Thymus (tissue), 11 donors: ENCODE data around the gene WWP2. TPM values are rescaled to one million over a fixed set of nuclear protein-coding genes. Genes with fewer than 3 reads are reported as not detected.

Experiments used
- DNase-seq, 9 donors: peaks; one replicate each; pipeline ENCODE4 v3.0.0-alpha.2; 2013; ENCODE audit warnings: low spot score in 9 of 9, low read depth in 6 of 9, missing footprints in 1 of 9
- H3K27ac ChIP-seq, 2 donors: one replicate each; pipeline ENCODE4 v1.5.1; 2013; ENCODE audit warnings: control low read depth in 1 of 2, low read depth in 1 of 2, low read length in 1 of 2, mild to moderate bottlenecking in 1 of 2, moderate library complexity in 1 of 2
- H3K27me3 ChIP-seq, 2 donors: one replicate each; pipeline ENCODE4 v1.5.1; 2013; ENCODE audit warnings: low read length in 1 of 2; ENCODE audit not compliant: control insufficient read depth in 2 of 2, insufficient read depth in 1 of 2
- H3K36me3 ChIP-seq, 2 donors: one replicate each; pipeline ENCODE4 v1.5.1; 2013; ENCODE audit warnings: low read length in 1 of 2, mild to moderate bottlenecking in 1 of 2, moderate library complexity in 1 of 2; ENCODE audit not compliant: control insufficient read depth in 2 of 2, insufficient read depth in 2 of 2
- H3K4me1 ChIP-seq, 2 donors: one replicate each; pipeline ENCODE4 v1.5.1; 2013; ENCODE audit warnings: low read length in 2 of 2; ENCODE audit not compliant: control insufficient read depth in 2 of 2, insufficient read depth in 2 of 2
- H3K4me3 ChIP-seq, 2 donors: one replicate each; pipeline ENCODE4 v1.5.1; 2013; ENCODE audit warnings: low read length in 2 of 2, control low read depth in 1 of 2, mild to moderate bottlenecking in 1 of 2
- H3K9me3 ChIP-seq, 2 donors: one replicate each; pipeline ENCODE4 v1.5.1; 2013; ENCODE audit warnings: low read length in 1 of 2, mild to moderate bottlenecking in 1 of 2; ENCODE audit not compliant: control insufficient read depth in 2 of 2, insufficient read depth in 1 of 2
- WGBS: extraction: QIAGEN DNeasy Blood & Tissue Kit; methylation state at CpG from one replicate; pipeline ENCODE4 v1.1.7; 2013; 5-methylcytosine and 5-hydroxymethylcytosine counted together
- polyA plus RNA-seq: library from polyadenylated mRNA; stranded (reverse); fragments of 200-250 nt; gene quantifications from one replicate; pipeline ENCODE4 v1.2.3, GENCODE V29; 2013
- total RNA-seq: library from RNA; stranded (reverse); fragments of 120-200 nt; gene quantifications from one replicate; pipeline ENCODE4 v1.2.4, GENCODE V29; 2013
- donor health status: healthy.

WWP2 gene
- total and polyA plus RNA-seq, 2 donors, result 13.5 to 21.1 TPM

DNA sequence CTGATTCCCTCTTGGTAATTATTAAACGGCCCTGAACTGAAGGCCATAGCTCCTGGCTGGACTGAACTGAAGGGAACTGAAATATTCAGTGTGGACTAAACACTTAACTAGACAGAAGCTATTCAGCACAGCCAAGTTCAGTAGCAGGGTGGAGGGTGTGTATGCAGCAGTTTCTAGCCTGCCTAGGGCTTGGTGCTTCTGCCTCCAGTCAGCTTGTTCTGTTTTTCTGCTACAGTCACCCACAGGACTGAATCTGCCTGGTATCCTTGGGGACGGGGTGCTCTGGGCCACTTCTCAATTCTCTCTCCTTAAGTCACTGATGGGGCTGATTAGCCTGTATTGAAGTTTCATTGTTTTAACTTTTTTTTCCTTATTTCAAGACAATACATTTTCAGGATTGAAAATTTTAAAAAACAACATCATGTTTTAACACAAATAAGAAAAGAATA is 77.1 kb downstream of the WWP2 start:
- Histone ChIP-seq H3K9me3 (no peaks in the 10 kb centered on the region), H3K27me3 (no peaks in the 10 kb centered on the region), H3K4me1 (no peaks in the 10 kb centered on the region), H3K4me3 (no peak overlapping the region), H3K27ac (no peak overlapping the region), H3K36me3 (peaks cover 12 to 32% of the 10 kb centered on the region in 2 donors)
- DNase-seq, result no peak
- 49% methylated on average over 2 of the region's 2 CpGs for WGBS

DNA sequence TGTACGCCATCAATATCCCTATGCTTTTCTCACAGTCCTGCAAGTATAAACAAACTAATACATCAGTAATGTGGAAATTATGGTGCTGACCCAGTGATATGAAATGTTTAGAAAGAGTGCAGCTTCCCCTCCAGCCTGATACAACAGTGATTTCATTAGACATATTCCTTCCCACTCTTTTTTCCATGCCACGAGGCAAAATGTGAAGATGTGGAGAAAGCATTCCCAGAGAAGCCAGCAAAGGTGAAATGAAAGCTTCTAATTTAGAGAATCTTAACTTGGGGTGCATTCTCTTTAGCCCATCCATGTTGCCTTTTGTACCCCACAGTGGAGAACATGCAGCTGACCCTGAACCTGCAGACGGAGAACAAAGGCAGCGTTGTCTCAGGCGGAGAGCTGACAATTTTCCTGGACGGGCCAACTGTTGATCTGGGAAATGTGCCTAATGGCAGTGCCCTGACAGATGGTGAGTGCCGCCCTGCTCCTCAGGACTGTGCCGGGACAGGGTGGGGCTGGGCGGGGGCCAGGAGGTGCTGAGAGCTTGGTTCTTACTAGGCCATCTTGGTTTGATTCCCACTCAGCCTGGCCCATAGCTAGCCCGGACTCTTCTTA is 77.8 kb downstream of the WWP2 start:
- 98% methylated on average over 10 of the region's 10 CpGs for WGBS
- no peak for DNase-seq
- Histone ChIP-seq H3K9me3 (no peaks in the 10 kb centered on the region), H3K36me3 (peaks cover 14 to 29% of the 10 kb centered on the region in 2 donors), H3K4me1 (no peaks in the 10 kb centered on the region), H3K27ac (no peak overlapping the region), H3K27me3 (no peaks in the 10 kb centered on the region), H3K4me3 (no peak overlapping the region)

DNA sequence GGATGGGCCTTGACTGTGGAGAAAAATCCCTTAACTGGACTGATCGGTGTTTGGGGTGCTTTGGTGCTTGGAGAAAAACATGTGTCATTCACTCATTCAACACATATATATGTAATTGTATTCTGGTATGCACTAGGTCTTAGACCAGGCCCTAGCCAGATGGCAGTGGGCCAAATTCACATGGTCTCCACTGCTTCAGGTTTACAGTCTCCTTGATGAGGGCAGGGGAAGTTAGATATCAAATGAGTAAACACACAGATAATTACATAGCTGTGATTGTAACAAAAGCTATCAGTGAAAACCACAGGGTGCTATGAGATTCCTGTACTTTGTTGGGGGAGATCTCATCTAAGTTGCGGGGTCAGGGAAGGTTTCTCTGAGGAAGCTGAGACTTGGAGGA is 78.8 kb downstream of the WWP2 start:
- Histone ChIP-seq H3K27ac (no peak overlapping the region), H3K27me3 (no peaks in the 10 kb centered on the region), H3K9me3 (no peaks in the 10 kb centered on the region), H3K4me1 (no peaks in the 10 kb centered on the region), H3K4me3 (no peak overlapping the region), H3K36me3 (peaks cover 18 to 33% of the 10 kb centered on the region in 2 donors)
- DNase-seq, result no peak
- 97% methylated on average over 2 of the region's 2 CpGs for WGBS

DNA sequence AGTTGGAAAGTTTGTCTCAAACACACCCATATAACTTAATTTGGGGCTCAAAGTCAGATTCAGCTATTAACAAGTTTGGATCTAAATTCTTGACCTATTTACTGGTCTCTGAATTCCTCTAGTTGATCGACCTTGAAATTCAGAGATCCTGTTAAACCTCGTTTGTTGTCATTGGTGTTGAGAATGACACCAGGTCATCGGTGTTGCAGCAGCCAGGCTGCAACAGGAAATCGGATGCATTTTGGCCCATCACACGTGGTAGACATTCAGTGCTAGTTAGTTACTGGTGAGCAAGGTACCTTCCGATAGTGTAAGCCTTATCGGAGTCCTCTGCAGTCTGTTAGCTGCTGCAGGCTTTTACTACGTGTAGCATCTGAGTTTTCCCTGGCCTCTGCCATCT is 82.3 kb downstream of the WWP2 start:
- Histone ChIP-seq H3K4me3 (no peak overlapping the region), H3K36me3 (peaks cover 15 to 36% of the 10 kb centered on the region in 2 donors), H3K4me1 (no peaks in the 10 kb centered on the region), H3K27ac (no peak overlapping the region), H3K9me3 (no peaks in the 10 kb centered on the region), H3K27me3 (no peaks in the 10 kb centered on the region)
- WGBS, result 94% methylated on average over 8 of the region's 8 CpGs
- DNase-seq, result no peak

DNA sequence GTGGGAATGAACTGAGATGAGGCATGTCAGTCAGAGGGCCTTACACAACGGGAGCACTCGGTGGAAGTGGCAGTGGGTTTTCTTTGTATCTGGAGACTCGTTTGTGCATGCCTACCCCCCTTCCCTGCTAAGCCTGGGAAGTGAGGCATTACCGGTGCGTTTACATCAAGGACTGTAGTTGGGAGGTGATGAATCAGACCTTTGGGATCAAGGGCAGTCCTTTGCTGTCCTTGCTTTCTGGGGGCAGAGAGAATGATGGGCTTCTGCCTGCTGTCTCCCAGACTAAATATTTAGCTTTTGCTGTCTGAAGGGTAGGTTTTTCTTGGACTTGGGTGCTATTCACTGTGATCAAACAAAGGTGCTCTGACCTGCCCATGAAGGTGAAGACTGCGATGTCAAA is 83.0 kb downstream of the WWP2 start:
- DNase-seq, result no peak
- Histone ChIP-seq H3K9me3 (no peaks in the 10 kb centered on the region), H3K4me1 (no peaks in the 10 kb centered on the region), H3K27ac (no peak overlapping the region), H3K27me3 (no peaks in the 10 kb centered on the region), H3K36me3 (peaks cover 15 to 32% of the 10 kb centered on the region in 2 donors), H3K4me3 (no peak overlapping the region)
- WGBS, result 95% methylated on average over 6 of the region's 6 CpGs

DNA sequence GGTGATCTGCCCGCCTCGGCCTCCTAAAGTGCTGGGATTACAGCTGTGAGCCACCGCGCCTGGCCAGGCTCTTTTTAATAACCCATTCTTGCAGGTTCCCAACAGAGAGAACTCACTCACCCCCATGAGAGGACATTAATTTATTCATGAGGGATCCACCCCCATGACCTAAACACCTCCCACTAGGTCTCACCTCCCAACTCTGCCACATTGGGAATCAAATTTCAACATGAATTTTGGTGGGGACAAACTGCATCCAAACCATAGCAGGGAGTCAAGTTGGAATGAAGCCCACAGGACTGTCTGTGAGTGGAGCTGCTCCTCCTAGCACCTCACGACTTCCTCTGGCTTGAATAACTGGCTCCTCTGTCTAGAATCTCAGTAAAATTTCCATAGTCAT is 85.5 kb downstream of the WWP2 start:
- no peak overlapping the region for H3K27ac ChIP-seq
- 98% methylated on average over 5 of the region's 5 CpGs for WGBS
- DNase-seq, result no peak

DNA sequence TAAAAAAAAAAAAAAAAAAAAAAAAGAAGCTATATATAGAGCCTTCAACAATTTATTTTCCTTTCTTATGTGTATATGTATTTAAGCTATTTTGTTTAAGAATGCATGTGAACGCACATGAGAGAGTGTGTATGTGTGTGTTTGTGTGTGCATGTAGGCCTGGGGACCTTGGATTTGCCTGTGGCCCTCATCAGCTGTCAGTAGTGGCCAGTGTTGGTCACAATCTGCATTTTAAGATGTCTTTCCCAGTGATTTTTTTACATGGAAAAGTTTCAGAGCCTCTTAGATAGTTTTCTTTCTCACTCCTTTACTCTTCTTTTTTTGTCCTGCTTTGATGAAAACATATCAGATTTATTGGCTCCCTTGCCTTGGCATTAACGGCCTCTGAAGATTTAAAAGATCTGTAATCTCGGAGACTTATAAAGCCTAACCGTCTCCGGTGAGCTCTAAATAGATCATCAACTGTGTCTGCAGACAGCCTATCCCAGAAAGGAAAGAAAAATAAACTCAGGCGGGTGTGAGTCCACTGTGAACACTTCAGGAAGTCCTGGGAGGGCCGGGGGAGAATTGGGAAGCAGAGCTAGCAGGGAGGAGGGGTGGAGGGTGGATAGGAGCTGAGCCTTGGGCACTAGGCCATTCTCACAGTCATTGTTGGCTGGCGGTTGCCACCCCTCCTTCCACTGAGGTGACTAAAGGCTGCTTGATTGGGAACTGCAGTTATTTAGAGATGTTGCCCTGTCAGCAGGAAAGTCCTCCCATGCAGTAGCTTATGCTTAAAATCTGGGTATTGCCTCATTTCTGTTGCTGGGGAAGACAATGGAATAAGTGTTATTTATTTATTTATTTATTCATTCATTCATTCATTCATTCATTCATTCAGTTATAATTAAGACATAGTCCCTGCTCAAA is 86.8 kb downstream of the WWP2 start:
- H3K9me3 ChIP-seq, result no peaks in the 10 kb centered on the region
- H3K4me1 ChIP-seq, result no peaks in the 10 kb centered on the region
- 90% methylated on average over 8 of the region's 8 CpGs for WGBS
- no peak for DNase-seq
- H3K27me3 ChIP-seq, result no peaks in the 10 kb centered on the region
- H3K4me3 ChIP-seq, result no peak overlapping the region
- no peak overlapping the region for H3K27ac ChIP-seq
- H3K36me3 ChIP-seq, result peaks cover 5 to 18% of the 10 kb centered on the region in 2 donors

More for the DNA sequence above, 85.5 kb downstream of the WWP2 start:
- no peaks in the 10 kb centered on the region for H3K4me1 ChIP-seq
- no peaks in the 10 kb centered on the region for H3K9me3 ChIP-seq
- H3K27me3 ChIP-seq, result no peaks in the 10 kb centered on the region
- no peak overlapping the region for H3K4me3 ChIP-seq
- H3K36me3 ChIP-seq, result peaks cover 5 to 16% of the 10 kb centered on the region in 2 donors

DNA sequence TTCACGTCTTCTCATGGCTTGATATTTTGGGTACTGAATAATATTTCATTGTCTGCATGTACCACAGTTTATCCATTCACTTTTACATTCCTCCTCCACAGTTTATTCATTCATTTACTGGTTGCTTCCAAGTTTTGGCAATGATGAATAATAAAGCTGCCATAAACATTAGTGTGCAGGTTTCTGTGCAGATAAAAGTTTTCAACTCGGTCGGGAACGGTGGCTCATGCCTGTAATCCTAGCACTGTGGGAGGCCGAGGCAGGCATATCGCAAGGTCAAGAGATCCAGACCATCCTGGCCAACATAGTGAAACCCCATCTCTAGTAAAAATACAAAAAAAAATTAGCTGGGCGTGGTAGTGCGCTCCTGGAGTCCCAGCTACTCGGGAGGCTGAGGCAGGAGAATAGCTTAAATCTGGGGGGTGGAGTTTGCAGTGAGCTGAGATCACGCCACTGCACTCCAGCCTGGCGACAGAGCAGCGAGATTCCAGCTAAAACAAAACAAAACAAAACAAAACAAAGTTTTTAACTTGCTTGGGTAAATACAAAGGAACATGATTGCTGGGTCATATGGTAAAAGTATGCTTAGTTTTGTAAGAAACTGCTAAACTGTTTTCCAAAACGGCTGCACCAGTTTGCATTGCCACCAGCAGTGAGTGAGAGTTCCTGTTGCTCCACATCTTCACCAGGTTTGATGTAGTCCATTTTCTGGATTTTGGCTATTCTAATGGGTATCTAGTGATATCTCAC is 89.5 kb downstream of the WWP2 start:
- no peaks in the 10 kb centered on the region for H3K9me3 ChIP-seq
- H3K4me3 ChIP-seq, result no peak overlapping the region
- DNase-seq, result no peak
- no peak overlapping the region for H3K27ac ChIP-seq
- no peaks in the 10 kb centered on the region for H3K4me1 ChIP-seq
- H3K27me3 ChIP-seq, result no peaks in the 10 kb centered on the region
- peaks cover 0 to 10% of the 10 kb centered on the region in 2 donors for H3K36me3 ChIP-seq
- 98% methylated on average over 13 of the region's 13 CpGs for WGBS

DNA sequence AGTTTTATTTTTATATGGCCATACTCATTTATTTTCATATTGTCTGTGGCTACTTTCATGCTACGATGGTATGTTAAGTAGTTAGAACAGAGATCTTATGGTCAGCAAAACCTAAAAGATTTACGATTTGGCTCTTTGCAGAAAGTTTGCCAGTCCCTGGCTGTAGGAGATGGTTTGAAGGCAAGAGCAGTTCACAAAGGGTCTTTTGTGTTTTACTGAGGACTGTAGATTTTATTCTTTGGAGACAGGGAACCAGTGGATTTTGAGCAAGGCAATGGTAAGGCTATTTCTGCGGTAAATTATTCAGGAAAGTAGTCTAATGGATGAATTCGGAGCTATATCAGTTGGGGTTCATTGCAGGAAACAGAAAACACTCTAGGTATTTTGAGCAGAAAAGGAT is 90.7 kb downstream of the WWP2 start:
- H3K27ac ChIP-seq, result no peak overlapping the region
- H3K36me3 ChIP-seq, result peaks cover 0 to 7% of the 10 kb centered on the region in 2 donors
- 88% methylated on average over 4 of the region's 4 CpGs for WGBS

More for the DNA sequence above, 90.7 kb downstream of the WWP2 start:
- no peak for DNase-seq
- Histone ChIP-seq H3K9me3 (no peaks in the 10 kb centered on the region), H3K27me3 (no peaks in the 10 kb centered on the region), H3K4me1 (peaks cover 0 to 2% of the 10 kb centered on the region in 2 donors), H3K4me3 (no peak overlapping the region)
